Measurements from ENCODE around the gene RNF224. TPM values are rescaled to one million over a fixed set of nuclear protein-coding genes. Genes with fewer than 3 reads are reported as not detected.

RNF224 gene
- total RNA-seq, 1 donor from 2014 or later, result not detected

DNA sequence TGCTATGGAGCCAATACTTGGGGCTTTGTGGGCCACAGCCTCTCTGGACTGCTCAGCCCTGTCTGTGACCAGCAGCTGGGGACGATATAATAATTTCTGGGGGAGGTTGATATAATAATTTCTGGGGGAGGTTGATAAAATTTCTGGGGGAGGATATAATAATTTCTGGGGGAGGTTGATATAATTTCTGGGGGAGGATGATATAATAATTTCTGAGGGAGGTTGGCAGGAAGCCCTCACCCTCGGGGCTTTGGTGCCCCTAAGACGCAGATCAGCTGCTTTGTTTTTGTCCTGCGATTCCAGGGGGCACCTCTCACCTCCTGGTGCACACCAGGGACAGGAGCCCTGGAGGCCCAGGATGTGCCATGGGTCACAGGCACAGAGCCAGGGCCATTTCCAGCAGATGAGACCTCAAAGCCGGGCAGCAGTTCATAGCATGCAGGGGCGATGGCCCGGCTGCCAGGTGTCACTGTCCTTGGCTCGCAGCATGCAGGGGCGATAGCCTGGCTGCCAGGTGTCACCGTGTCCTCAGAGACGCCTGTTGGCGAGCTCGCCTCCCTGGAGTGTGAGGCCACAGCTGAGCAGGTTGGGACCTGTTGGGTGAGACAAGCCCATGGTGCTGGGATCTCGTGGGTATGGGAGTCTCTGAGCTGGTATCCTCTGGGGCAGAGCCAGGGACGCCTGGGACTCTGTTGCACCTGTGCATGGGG is 46.5 kb downstream of the RNF224 start:
- no peak for DNase-seq

- DNase-seq, result no peak
Observed at GRCh38 chr9:137275203-137275587, 47.9 kb downstream of the RNF224 start.

GRCh38 chr9:137275588-137276472 is 48.5 kb downstream of the RNF224 start:
- no peak for DNase-seq

- peak; percentile 63 for DNase-seq
Observed at GRCh38 chr9:137276473-137277328, 49.4 kb downstream of the RNF224 start.

DNA sequence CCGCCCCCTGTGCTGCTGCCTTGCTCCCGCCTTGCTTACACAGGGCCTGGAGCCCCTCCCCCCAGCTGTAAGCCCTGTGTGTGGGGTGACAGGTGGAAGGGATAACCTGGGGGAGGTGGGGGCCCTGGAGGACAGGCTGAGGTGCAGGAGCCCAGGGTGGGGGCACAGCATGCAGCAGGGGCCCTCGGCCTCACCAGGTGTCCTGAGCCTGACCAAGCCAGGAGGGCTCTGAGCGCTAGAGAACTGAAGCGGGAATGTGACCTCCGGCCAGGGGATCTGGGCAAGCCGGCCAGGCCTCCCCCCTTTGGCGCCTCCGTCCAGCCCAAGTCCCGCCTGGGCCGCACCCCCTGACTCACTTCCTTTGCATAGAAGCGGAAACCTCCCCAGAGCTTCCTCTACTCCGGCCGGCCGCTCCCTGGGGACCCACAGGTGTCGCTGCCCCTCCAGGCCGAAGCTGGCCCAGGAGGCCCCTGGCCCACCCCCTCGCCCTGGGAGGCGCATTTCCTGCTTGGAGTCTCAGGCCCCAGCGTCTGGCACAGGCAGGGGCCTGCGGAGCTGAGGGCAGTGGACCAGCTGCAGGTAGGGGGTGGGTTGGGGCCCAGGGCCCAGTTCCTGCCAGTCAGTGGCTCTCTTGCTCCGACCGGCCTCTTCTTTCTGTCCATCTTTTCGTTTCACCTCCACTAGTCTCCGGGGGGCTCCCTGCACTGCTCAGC is 50.2 kb downstream of the RNF224 start, which contains the start of gene TOR4A:
Gene TOR4A, plus strand, starts transcription at position 398 of the 713 bp plus-strand sequence. CDS start 964 bp downstream, outside the sequence.
- DNase-seq, result no peak

DNA sequence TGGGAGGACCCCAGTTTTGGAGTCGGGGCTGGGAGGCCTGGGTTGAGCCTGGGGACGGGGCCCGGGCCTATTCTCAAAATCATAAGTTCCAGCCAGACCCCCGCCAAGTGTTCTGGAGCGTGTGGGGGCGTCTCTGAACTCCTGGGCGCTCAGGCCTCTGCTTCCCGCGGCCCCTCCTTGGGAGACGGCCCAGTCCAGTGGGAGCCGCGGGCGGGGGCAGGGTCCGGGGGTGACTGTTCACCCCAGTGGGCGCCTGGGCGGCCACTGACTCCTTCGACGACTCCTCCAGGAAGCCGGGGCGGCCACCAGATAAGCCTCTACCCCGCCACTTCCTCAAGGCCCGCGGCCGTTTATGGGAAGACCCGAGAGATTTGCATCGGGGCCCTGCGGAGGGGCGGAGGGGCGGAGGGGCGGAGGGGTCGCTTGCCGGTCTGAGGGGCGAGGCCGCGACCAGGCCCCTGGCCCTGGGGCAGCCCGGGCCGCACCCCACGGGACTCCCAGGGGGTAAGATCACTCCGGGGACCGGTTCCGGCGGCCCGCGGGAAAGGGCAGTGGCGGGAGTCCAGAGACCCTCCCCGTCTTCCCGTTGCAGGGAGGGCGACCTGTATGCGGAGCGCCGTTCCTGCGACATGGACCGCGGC is 50.9 kb downstream of the RNF224 start:
- DNase-seq, result no peak

Other genes with a start within 250 kb of the RNF224 start
- 15.3 TPM for gene PTGDS, start 250.0 kb upstream of the RNF224 start, total RNA-seq
- 0.20 TPM for gene LCNL1, start 244.5 kb upstream of the RNF224 start, total RNA-seq
- gene PAXX, start 235.1 kb upstream of the RNF224 start, total RNA-seq, result 13.0 TPM
- 12.7 TPM for gene CLIC3, start 230.9 kb upstream of the RNF224 start, total RNA-seq
- 13.6 TPM for gene ABCA2, start 199.3 kb upstream of the RNF224 start, total RNA-seq
- 0.39 TPM for gene FUT7, start 195.4 kb upstream of the RNF224 start, total RNA-seq
- gene NPDC1, start 181.3 kb upstream of the RNF224 start, total RNA-seq, result 15.4 TPM
- gene ENTPD2, start 173.4 kb upstream of the RNF224 start, total RNA-seq, result 8.0 TPM
- 5.8 TPM for gene SAPCD2, start 156.9 kb upstream of the RNF224 start, total RNA-seq
- gene UAP1L1, start 150.0 kb upstream of the RNF224 start, total RNA-seq, result 5.4 TPM
- 39.5 TPM for gene MAN1B1, start 140.5 kb upstream of the RNF224 start, total RNA-seq
- 32.4 TPM for gene DPP7, start 112.8 kb upstream of the RNF224 start, total RNA-seq
- 0.89 TPM for gene GRIN1, start 88.3 kb upstream of the RNF224 start, total RNA-seq
- gene LRRC26, start 57.5 kb upstream of the RNF224 start, total RNA-seq, result not detected
- not detected for gene TMEM210, start 55.4 kb upstream of the RNF224 start, total RNA-seq
- gene ANAPC2, start 38.9 kb upstream of the RNF224 start, total RNA-seq, result 22.0 TPM
- gene SSNA1, start 38.8 kb upstream of the RNF224 start, total RNA-seq, result 24.1 TPM
- 3.4 TPM for gene TPRN, start 26.8 kb upstream of the RNF224 start, total RNA-seq
- 19.5 TPM for gene TMEM203, start 21.9 kb upstream of the RNF224 start, total RNA-seq
- 3.0 TPM for gene NDOR1, start 21.8 kb upstream of the RNF224 start, total RNA-seq
- gene RNF208, start 5.3 kb upstream of the RNF224 start, total RNA-seq, result 0.20 TPM
- 1.4 TPM for gene CYSRT1, start 2.3 kb upstream of the RNF224 start, total RNA-seq
- gene SLC34A3, start 3.4 kb downstream of the RNF224 start, total RNA-seq, result not detected
- 97.1 TPM for gene TUBB4B, start 13.8 kb downstream of the RNF224 start, total RNA-seq
- not detected for gene STPG3, start 23.8 kb downstream of the RNF224 start, total RNA-seq
- 21.3 TPM for gene NELFB, start 27.8 kb downstream of the RNF224 start, total RNA-seq
- 1.7 TPM for gene TOR4A, start 50.2 kb downstream of the RNF224 start, total RNA-seq
- gene NRARP, start 74.8 kb downstream of the RNF224 start, total RNA-seq, result 9.9 TPM
- gene EXD3, start 195.7 kb downstream of the RNF224 start, total RNA-seq, result 7.6 TPM
- gene NOXA1, start 195.9 kb downstream of the RNF224 start, total RNA-seq, result 0.30 TPM
- gene ENTPD8, start 213.9 kb downstream of the RNF224 start, total RNA-seq, result 0.10 TPM
- gene NSMF, start 231.8 kb downstream of the RNF224 start, total RNA-seq, result 11.6 TPM

All from skin of body (tissue), 2 donors.